HepG2 (cell line): Measurements from ENCODE around the gene WDR31. TPM values are rescaled to one million over a fixed set of nuclear protein-coding genes. Genes with fewer than 3 reads are reported as not detected.
A peak's percentile ranks its signal among the peaks of the same experiment; 100 is the strongest.

Source experiments
- ATAC-seq: fragments of 200-7000 bp; cut with Tn5 transposase; 3 replicates; pipeline ENCODE4 v1.9.1; 2020; ENCODE audit warnings: mild to moderate bottlenecking, moderate library complexity
- BruUV-seq: library from RNA; stranded (reverse); fragments of 400-500 nt; replicated peaks from 2 replicates; lab custom pipeline; 2021; lab: Mats Ljungman, UMichigan
- CTCF ChIA-PET: fragments of 300-600 bp; formaldehyde crosslinking; extraction: SDS; loops from one replicate; lab custom pipeline; 2021; ENCODE audit warnings: low total read pairs, inconsistent platforms, low intra/inter-chr PET ratio; lab: Yijun Ruan, JAX
- POLR2A ChIA-PET: fragments of 350-600 bp; sonication (Branson Sonifier 250); formaldehyde crosslinking; loops from one replicate; lab custom pipeline; 2020; ENCODE audit warnings: antibody characterized with exemption, inconsistent platforms; lab: Yijun Ruan, JAX
- DNase-seq: peaks from one replicate; pipeline ENCODE4 v3.0.0-alpha.2; 2015; ENCODE audit warnings: low spot score
- FAIRE-seq: peaks from 3 replicates; lab custom pipeline; 2011; peaks lifted over from hg19 to GRCh38; lab: Jason Lieb, UNC
- H2AFZ ChIP-seq: one replicate; pipeline ENCODE4 v1.6.1; 2011; ENCODE audit warnings: low read length, inconsistent platforms
- H3K27ac ChIP-seq: fragments of 300-600 bp; 3 replicates; pipeline ENCODE4 v1.8.0; 2011; ENCODE audit warnings: mixed run types, mild to moderate bottlenecking, mixed read lengths, low read length, inconsistent platforms; ENCODE audit not compliant: insufficient read depth; ENCODE audit errors: extremely low read length
- H3K27me3 ChIP-seq, 2 experiments: fragments of 200-600 bp in 1 of 2; 2 replicates in 1 of 2; 3 replicates in 1 of 2; pipeline versions ENCODE4 v1.6.0 to v1.8.0; 2011; ENCODE audit warnings: low read length in 2 of 2, mild to moderate bottlenecking in 2 of 2, moderate library complexity in 2 of 2, inconsistent platforms in 1 of 2; ENCODE audit not compliant: insufficient read depth in 2 of 2, control insufficient read depth in 1 of 2
- H3K36me3 ChIP-seq, 2 experiments: fragments of 200-600 bp in 1 of 2; replicated peaks in 1 of 2; 2 replicates in 1 of 2; 3 replicates in 1 of 2; pipeline versions ENCODE4 v1.5.1 to v1.8.0; 2011; ENCODE audit warnings: low read length in 2 of 2, inconsistent platforms in 1 of 2; ENCODE audit not compliant: insufficient read depth in 2 of 2, control insufficient read depth in 1 of 2
- H3K4me1 ChIP-seq: 2 replicates; pipeline ENCODE4 v1.5.1; 2012; ENCODE audit warnings: low read length, inconsistent platforms; ENCODE audit not compliant: insufficient read depth
- H3K4me2 ChIP-seq: 2 replicates; pipeline ENCODE4 v1.6.0; 2011; ENCODE audit warnings: low read depth, low read length, inconsistent platforms
- H3K4me3 ChIP-seq, 3 experiments: fragments of 200-600 bp in 1 of 3; sonication (generic), shearing (Covaris generic) in 1 of 3; replicated peaks in 1 of 3; 2 replicates each; pipeline ENCODE4 v1.5.1; 2011 to 2016; ENCODE audit warnings: low read length in 3 of 3, inconsistent platforms in 2 of 3, low read depth in 2 of 3, mild to moderate bottlenecking in 2 of 3, control low read depth in 1 of 3, mixed read lengths in 1 of 3; ENCODE audit not compliant: insufficient read depth in 1 of 3
- H3K79me2 ChIP-seq: one replicate; pipeline ENCODE4 v1.6.1; 2011; ENCODE audit warnings: low read length, inconsistent platforms; ENCODE audit not compliant: insufficient read depth
- H3K9ac ChIP-seq: 2 replicates; pipeline ENCODE4 v1.6.0; 2011; ENCODE audit warnings: mild to moderate bottlenecking, low read depth, low read length, inconsistent platforms; ENCODE audit not compliant: insufficient read depth
- H3K9me3 ChIP-seq: 2 replicates; pipeline ENCODE4 v1.5.1; 2012; ENCODE audit warnings: mild to moderate bottlenecking, low read length
- H4K20me1 ChIP-seq: 2 replicates; pipeline ENCODE4 v1.6.0; 2011; ENCODE audit warnings: inconsistent platforms, mild to moderate bottlenecking, low read length, moderate library complexity; ENCODE audit not compliant: insufficient read depth
- BORCS8-MEF2B ChIP-seq: sonication (generic); formaldehyde crosslinking; IDR thresholded peaks from 2 replicates; pipeline ENCODE4 v1.8.0; 2022; ENCODE audit warnings: mild to moderate bottlenecking, missing genetic modification reagents
- DMAP1 ChIP-seq: IDR thresholded peaks from 2 replicates; pipeline ENCODE4 v1.6.1; 2016
- MEIS1 ChIP-seq: sonication (generic); formaldehyde crosslinking; IDR thresholded peaks from 2 replicates; pipeline ENCODE4 v1.9.0; 2021; ENCODE audit warnings: mild to moderate bottlenecking, missing genetic modification reagents, moderate library complexity, borderline replicate concordance
- MIXL1 ChIP-seq: IDR thresholded peaks from 2 replicates; pipeline ENCODE4 v1.6.1; 2016
- TBL1XR1 ChIP-seq: fragments of 150-350 bp; IDR thresholded peaks from 2 replicates; pipeline ENCODE4 v1.6.1; 2014; ENCODE audit warnings: borderline replicate concordance, low read length; ENCODE audit not compliant: partially characterized antibody
- TRIM24 ChIP-seq: sonication (generic); formaldehyde crosslinking; IDR thresholded peaks from 2 replicates; pipeline ENCODE4 v1.8.0; 2022; ENCODE audit warnings: mild to moderate bottlenecking, missing genetic modification reagents
- ZNF318 ChIP-seq: sonication (generic); formaldehyde crosslinking; IDR thresholded peaks from 2 replicates; pipeline ENCODE4 v1.4.0; 2020; ENCODE audit warnings: mild to moderate bottlenecking, missing genetic modification reagents
- ZNF33B ChIP-seq: sonication (generic); formaldehyde crosslinking; IDR thresholded peaks from 2 replicates; pipeline ENCODE4 v1.5.1; 2020; ENCODE audit warnings: mild to moderate bottlenecking, missing genetic modification reagents
- ZNF781 ChIP-seq: sonication (generic); formaldehyde crosslinking; IDR thresholded peaks from 2 replicates; pipeline ENCODE4 v1.5.1; 2020; ENCODE audit warnings: borderline replicate concordance, mild to moderate bottlenecking, missing genetic modification reagents; ENCODE audit errors: not compliant biosample characterization
- WGBS: methylation state at CpG from one replicate; pipeline ENCODE4 v1.1.6; 2017; ENCODE audit warnings: low lambda C conversion rate; 5-methylcytosine and 5-hydroxymethylcytosine counted together
- in situ Hi-C: cut with HindIII; loops from 2 replicates; pipeline ENCODE4 v1.10.0; 2017; ENCODE audit warnings: low pct_unique_long_range_greater_than_20kb; ENCODE audit not compliant: extremely low pct_ligation_motif_present
- intact Hi-C: fragments of 100-400 bp; cut with micrococcal nuclease; formaldehyde crosslinking; loops from one replicate; pipeline ENCODE4 v1.10.0; 2022; ENCODE audit not compliant: unreplicated experiment
- polyA plus RNA-seq, 8 experiments: library from polyadenylated mRNA; depleted of rRNA in 3 of 8; stranded (reverse) in 7 of 8; unstranded in 1 of 8; fragments of >200 nt; fragmentation: Illumina TruSeq in 4 of 8; extraction: Trizol in 4 of 8; gene quantifications; 2 replicates each; pipeline versions ENCODE4 v1.2.1 to v1.2.3, GENCODE V29; 2011 to 2016; ENCODE audit warnings: low read depth in 4 of 8, missing spikeins in 1 of 8, mixed read lengths in 1 of 8; ENCODE audit not compliant: insufficient read depth in 1 of 8
- total RNA-seq, 5 experiments: library from RNA; depleted of rRNA; stranded (reverse); fragments of >200 nt; fragmentation: Illumina TruSeq; extraction: Trizol; gene quantifications; 2 replicates each; pipeline ENCODE4 v1.2.3, GENCODE V29; 2016; ENCODE audit warnings: low read depth in 1 of 5

Gene WDR31
- total and polyA plus RNA-seq, 2 of the 13 experiments (the other 11 are each of a cell fraction or from before 2014, with no cell fraction given): 0.33 to 1.7 TPM

- Histone ChIP-seq H3K4me2 (peak overlapping the region; percentile 77; the same call in 1 of the 2 replicates), H3K9me3 (no peaks in the 10 kb centered on the region), H3K9ac (0 out of 2 replicates have a peak overlapping the region, but pooled peaks have one; percentile 71), H3K4me3 (no peak overlapping the region), H4K20me1 (no peaks in the 10 kb centered on the region)
- in situ Hi-C loops: no loop called here
- WGBS: 100% methylated on average over 11 of the region's 13 CpGs
- CTCF ChIA-PET: no interaction called here
- 0 out of 2 replicates have a peak, but pooled peaks have one; percentile 21 for TF ChIP-seq MEIS1 (CRISPR knock-in tag)
- TF ChIP-seq ZNF33B: no peak
- TF ChIP-seq BORCS8-MEF2B (CRISPR knock-in tag): 0 out of 2 replicates have a peak, but pooled peaks have one; percentile 26
- TF ChIP-seq, all 625 proteins: peak for 2
- Histone ChIP-seq H3K36me3 (peaks cover 15 to 48% of the 10 kb centered on the region in 2 experiments), H3K4me1 (peaks cover 85% of the 10 kb centered on the region), H3K79me2 (no peaks in the 10 kb centered on the region), H2AFZ (no peak overlapping the region), H3K27me3 (no peaks in the 10 kb centered on the region), H3K27ac (peak overlapping the region; percentile 97)
- no peak for DNase-seq
- no peak for ATAC-seq
- intact Hi-C loops: no loop called here
- BruUV-seq: no TSS peak
- no peak for FAIRE-seq
- POLR2A ChIA-PET: interaction anchor here (1.6 to 3.1 kb wide), 5 partner anchors 9 to 49 kb away, joined by 4 to 29 read pairs (median 23); partner anchors contain the start of genes ALAD, C9orf43, HDHD3 and POLE3
These were observed 48.8 kb upstream of the WDR31 start for GRCh38 chr9:113388833-113389232.

- POLR2A ChIA-PET: interaction anchor here (0.8 to 3.1 kb wide), 17 partner anchors 8 to 113 kb away, joined by 3 to 29 read pairs (median 4); partner anchors contain the start of genes ALAD, C9orf43, CDC26 and HDHD3
- Histone ChIP-seq H3K27me3 (no peaks in the 10 kb centered on the region), H3K79me2 (no peaks in the 10 kb centered on the region), H3K4me1 (peaks cover 86% of the 10 kb centered on the region), H3K9me3 (no peaks in the 10 kb centered on the region), H3K4me2 (peak overlapping the region; percentile 77), H3K27ac (peak overlapping the region; percentile 97), H2AFZ (no peak overlapping the region), H3K4me3 (peak overlapping the region; percentile 17 to 51 (median 35); a peak in 4 of 6 replicates), H3K36me3 (peaks cover 15 to 41% of the 10 kb centered on the region in 2 experiments), H4K20me1 (no peaks in the 10 kb centered on the region), H3K9ac (peak overlapping the region; percentile 71)
- ATAC-seq: peak; percentile 95
- intact Hi-C loops: no loop called here
- FAIRE-seq: peak; percentile 99
- 3% methylated on average over 9 of the region's 9 CpGs for whole genome bisulfite sequencing
- DNase-seq: peak; percentile 91
- no TSS peak for BruUV-seq
- CTCF ChIA-PET: interaction anchor here (1.8 kb wide), 1 partner anchor 14 kb away, joined by 4 read pairs; the partner anchor contains the start of gene ALAD
- in situ Hi-C loops: no loop called here
- peak; percentile 83 for TF ChIP-seq MIXL1 (CRISPR knock-in tag)
- no peak for TF ChIP-seq ZNF781 (CRISPR knock-in tag)
- no peak for TF ChIP-seq TRIM24 (CRISPR knock-in tag)
- peak; percentile 72; the same call in 1 of the 2 replicates for TF ChIP-seq DMAP1 (CRISPR knock-in tag)
- TF ChIP-seq ZNF318 (CRISPR knock-in tag): no peak
- TF ChIP-seq TBL1XR1: no peak
These were observed 47.6 kb upstream of the WDR31 start for GRCh38 chr9:113387560-113388230.
